ENCODE data around the gene ARV1.
"Not testable (repeated sequence)": the region's sequence is repeated elsewhere in the genome, so short reads cannot be mapped to it uniquely, and the experiment has no call there.

The ARV1 gene

GRCh38 chr1:231041719-231042261 is 62.9 kb downstream of the ARV1 start:
- H3K36me3 ChIP-seq (ENCODE audit: control insufficient read depth, insufficient read depth, low read length), result no peaks in the 10 kb centered on the region
- H3K9me3 ChIP-seq (ENCODE audit: control insufficient read depth, low read length), result no peaks in the 10 kb centered on the region
- H3K4me3 ChIP-seq (ENCODE audit: low read depth, low read length), result no peak overlapping the region
- H3K9ac ChIP-seq, result no peak overlapping the region
- H3K4me2 ChIP-seq (ENCODE audit: low read length), result no peak overlapping the region
- H3K79me2 ChIP-seq, result no peaks in the 10 kb centered on the region
- no peak overlapping the region for H2AFZ ChIP-seq
- H3K27me3 ChIP-seq (ENCODE audit: control insufficient read depth, insufficient read depth, low read length), result no peaks in the 10 kb centered on the region
- TF ChIP-seq CTCF (IDR thresholded peaks at IDR 0.05), result no peak
- H3K27ac ChIP-seq, result no peak overlapping the region
- H3K4me1 ChIP-seq, result no peaks in the 10 kb centered on the region

- no peaks in the 10 kb centered on the region for H3K79me2 ChIP-seq
- H3K9me3 ChIP-seq (ENCODE audit: control insufficient read depth, low read length), result no peaks in the 10 kb centered on the region
- H2AFZ ChIP-seq, result no peak overlapping the region
- no peak for TF ChIP-seq CTCF (IDR thresholded peaks at IDR 0.05)
- no peaks in the 10 kb centered on the region for H3K27me3 ChIP-seq (ENCODE audit: control insufficient read depth, insufficient read depth, low read length)
- H3K4me3 ChIP-seq (ENCODE audit: low read depth, low read length), result no peak overlapping the region
- no peaks in the 10 kb centered on the region for H3K4me1 ChIP-seq
- no peak overlapping the region for H3K27ac ChIP-seq
- no peak overlapping the region for H3K9ac ChIP-seq
- H3K36me3 ChIP-seq (ENCODE audit: control insufficient read depth, insufficient read depth, low read length), result no peaks in the 10 kb centered on the region
- no peak overlapping the region for H3K4me2 ChIP-seq (ENCODE audit: low read length)
Measured at GRCh38 chr1:231044588-231044987, 65.7 kb downstream of the ARV1 start.

GRCh38 chr1:231045286-231045685 is 66.4 kb downstream of the ARV1 start:
- Histone ChIP-seq H3K36me3 (ENCODE audit: control insufficient read depth, insufficient read depth, low read length) (no peaks in the 10 kb centered on the region), H3K9me3 (ENCODE audit: control insufficient read depth, low read length) (no peaks in the 10 kb centered on the region), H3K27me3 (ENCODE audit: control insufficient read depth, insufficient read depth, low read length) (no peaks in the 10 kb centered on the region), H3K4me1 (no peaks in the 10 kb centered on the region), H2AFZ (no peak overlapping the region), H3K27ac (no peak overlapping the region), H3K4me3 (ENCODE audit: low read depth, low read length) (no peak overlapping the region), H3K9ac (no peak overlapping the region), H3K79me2 (no peaks in the 10 kb centered on the region), H3K4me2 (ENCODE audit: low read length) (no peak overlapping the region)
- no peak for TF ChIP-seq CTCF (IDR thresholded peaks at IDR 0.05)

- not testable (repeated sequence) for H3K27me3 ChIP-seq (ENCODE audit: control insufficient read depth, insufficient read depth, low read length); H3K27ac ChIP-seq; H3K9me3 ChIP-seq (ENCODE audit: control insufficient read depth, low read length); H3K4me2 ChIP-seq (ENCODE audit: low read length); H3K4me3 ChIP-seq (ENCODE audit: low read depth, low read length); H3K36me3 ChIP-seq (ENCODE audit: control insufficient read depth, insufficient read depth, low read length); H3K79me2 ChIP-seq; H3K9ac ChIP-seq; H3K4me1 ChIP-seq; H2AFZ ChIP-seq
Measured at GRCh38 chr1:231045921-231046729, 67.2 kb downstream of the ARV1 start.

- H3K27ac ChIP-seq, result no peak overlapping the region
- no peaks in the 10 kb centered on the region for H3K36me3 ChIP-seq (ENCODE audit: control insufficient read depth, insufficient read depth, low read length)
- no peaks in the 10 kb centered on the region for H3K9me3 ChIP-seq (ENCODE audit: control insufficient read depth, low read length)
- no peaks in the 10 kb centered on the region for H3K79me2 ChIP-seq
- no peaks in the 10 kb centered on the region for H3K27me3 ChIP-seq (ENCODE audit: control insufficient read depth, insufficient read depth, low read length)
- no peak overlapping the region for H3K9ac ChIP-seq
- TF ChIP-seq CTCF (IDR thresholded peaks at IDR 0.05), result no peak
- no peak overlapping the region for H2AFZ ChIP-seq
- no peak overlapping the region for H3K4me3 ChIP-seq (ENCODE audit: low read depth, low read length)
- no peaks in the 10 kb centered on the region for H3K4me1 ChIP-seq
- H3K4me2 ChIP-seq (ENCODE audit: low read length), result no peak overlapping the region
Measured at GRCh38 chr1:231046730-231047395, 68.0 kb downstream of the ARV1 start.

GRCh38 chr1:231047529-231047928 is 68.6 kb downstream of the ARV1 start:
- H2AFZ ChIP-seq; H3K4me1 ChIP-seq; H3K9me3 ChIP-seq (ENCODE audit: control insufficient read depth, low read length); H3K27ac ChIP-seq; H3K4me3 ChIP-seq (ENCODE audit: low read depth, low read length); H3K79me2 ChIP-seq; H3K9ac ChIP-seq; H3K36me3 ChIP-seq (ENCODE audit: control insufficient read depth, insufficient read depth, low read length); H3K4me2 ChIP-seq (ENCODE audit: low read length); H3K27me3 ChIP-seq (ENCODE audit: control insufficient read depth, insufficient read depth, low read length): not testable (repeated sequence)

GRCh38 chr1:231048419-231048818 is 69.5 kb downstream of the ARV1 start:
- not testable (repeated sequence) for H3K4me1 ChIP-seq; H3K27ac ChIP-seq; H3K36me3 ChIP-seq (ENCODE audit: control insufficient read depth, insufficient read depth, low read length); H2AFZ ChIP-seq; H3K9me3 ChIP-seq (ENCODE audit: control insufficient read depth, low read length); H3K27me3 ChIP-seq (ENCODE audit: control insufficient read depth, insufficient read depth, low read length); H3K4me2 ChIP-seq (ENCODE audit: low read length); H3K9ac ChIP-seq; H3K4me3 ChIP-seq (ENCODE audit: low read depth, low read length); H3K79me2 ChIP-seq

Data from parathyroid adenoma (tissue), 2 donors.